SIG-M5 treated with dmso at 0.1 percent for 504 hours (cell line): Measurements from ENCODE around the gene CAV3.
"Not testable (repeated sequence)": the region's sequence is repeated elsewhere in the genome, so short reads cannot be mapped to it uniquely, and the experiment has no call there.

Source experiments
- DNase-seq: peaks from one replicate; lab custom pipeline; 2025; ENCODE audit not compliant: unreplicated experiment; lab: John Stamatoyannopoulos, UW

CAV3 gene

GRCh38 chr3:8733332-8734094 lies at the start of gene CAV3:
Gene CAV3, plus strand, starts transcription at chr3:8733802. Its CDS starts 75 bp downstream, at chr3:8733877.
- DNase-seq = no peak

- not testable (repeated sequence) for DNase-seq
Observed at GRCh38 chr3:8684992-8685391, 48.6 kb upstream of the CAV3 start.

GRCh38 chr3:8691295-8691694 lies 42.3 kb upstream of the CAV3 start:
- DNase-seq = not testable (repeated sequence)

- DNase-seq = no peak
Observed at GRCh38 chr3:8702560-8702959, 31.0 kb upstream of the CAV3 start.

DNA sequence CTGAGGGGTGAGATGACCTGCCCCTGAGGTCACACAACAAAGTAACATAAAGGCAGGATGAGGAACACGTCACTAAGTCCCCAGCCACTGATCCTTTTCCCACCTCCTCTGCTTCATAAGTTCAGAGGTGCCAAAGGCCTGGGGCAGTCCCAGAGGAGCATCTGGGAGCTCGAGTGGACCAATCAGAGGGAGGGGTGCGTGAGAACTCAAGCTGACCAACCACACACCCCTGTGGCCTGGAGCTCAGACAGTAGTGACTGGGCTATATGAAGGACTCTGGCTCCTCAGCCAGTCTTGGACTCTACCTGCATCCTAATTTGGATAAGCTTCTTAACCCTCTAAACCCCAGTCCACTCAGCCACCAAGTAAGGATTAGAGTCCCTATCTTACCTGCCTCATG lies 28.0 kb upstream of the CAV3 start:
- no peak for DNase-seq

- no peak for DNase-seq
Observed at GRCh38 chr3:8709287-8709686, 24.3 kb upstream of the CAV3 start.

DNA sequence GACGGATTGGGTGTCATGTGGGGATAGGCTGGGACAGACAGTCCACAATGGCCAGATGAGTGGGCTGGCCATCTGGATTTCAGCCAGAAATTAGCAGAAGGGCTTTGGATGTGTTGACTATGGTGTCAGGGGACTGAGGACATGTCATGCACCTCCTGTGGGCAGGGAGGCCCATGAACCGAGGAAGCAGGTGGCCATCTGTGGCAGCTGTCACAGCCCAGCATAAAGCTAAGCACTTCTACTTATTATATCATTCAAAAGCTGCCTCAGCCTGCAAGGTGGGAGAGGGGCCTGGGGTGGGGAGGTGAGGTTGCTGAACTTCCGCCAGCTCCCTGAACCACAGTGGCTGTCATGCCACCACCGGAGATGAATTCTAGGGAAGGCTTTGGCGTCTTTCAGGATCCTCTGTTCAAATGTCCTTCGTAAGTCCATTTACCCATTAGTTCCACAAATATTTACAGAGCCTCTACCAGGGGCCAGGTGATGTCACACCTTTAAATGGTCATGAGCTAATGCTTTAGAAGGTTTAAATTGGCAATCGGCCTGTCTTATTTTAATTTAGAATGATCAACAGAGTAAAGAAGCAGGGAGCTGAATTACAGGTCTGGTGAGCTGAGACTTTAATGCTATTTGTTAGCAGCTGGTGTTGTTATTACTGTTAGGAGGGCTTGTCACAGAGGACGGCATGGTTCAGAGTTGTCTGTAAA lies 23.6 kb upstream of the CAV3 start:
- DNase-seq = peak; percentile 33

- no peak for DNase-seq
Observed at GRCh38 chr3:8712045-8712907, 21.3 kb upstream of the CAV3 start.

- DNase-seq = no peak
Observed at GRCh38 chr3:8712908-8713255, 20.7 kb upstream of the CAV3 start.

- no peak for DNase-seq
Observed at GRCh38 chr3:8713901-8714759, 19.5 kb upstream of the CAV3 start.

DNA sequence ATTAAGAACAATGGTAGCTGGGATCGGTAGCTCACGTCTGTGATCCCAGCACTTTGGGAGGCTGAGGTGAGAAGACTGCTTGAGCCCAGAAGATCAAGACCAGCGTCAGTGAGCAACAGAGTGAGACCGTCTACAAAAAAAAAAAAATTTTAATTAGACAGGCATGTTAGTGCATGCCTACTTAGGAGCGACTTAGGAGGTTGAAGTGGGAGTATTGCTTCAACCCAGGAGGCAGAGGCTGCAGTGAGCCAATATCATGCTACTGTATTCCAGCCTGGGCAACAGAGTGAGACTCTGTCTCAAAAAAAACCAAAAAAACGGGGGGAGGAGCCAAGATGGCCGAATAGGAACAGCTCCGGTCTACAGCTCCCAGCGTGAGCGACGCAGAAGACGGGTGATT lies 17.8 kb upstream of the CAV3 start:
- DNase-seq = not testable (repeated sequence)

DNA sequence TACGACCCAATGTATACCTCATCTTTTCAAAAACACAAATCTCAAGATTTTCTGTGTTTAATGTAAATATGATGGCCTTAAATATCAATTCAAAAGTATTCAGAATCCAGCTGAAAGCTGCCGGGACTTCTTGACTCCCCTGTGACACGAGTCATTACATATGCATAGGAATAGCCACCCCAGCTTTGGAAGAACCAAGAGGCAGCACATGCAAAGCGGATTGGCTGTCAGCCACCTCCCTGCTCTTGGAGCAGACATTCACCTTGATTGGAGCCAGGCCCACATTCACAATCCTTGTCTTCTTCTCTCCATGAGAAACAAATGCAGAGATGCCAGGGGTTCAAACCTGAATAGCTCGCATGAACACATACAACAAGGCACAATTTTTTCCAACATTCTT lies 10.8 kb upstream of the CAV3 start:
- no peak for DNase-seq

GRCh38 chr3:8723612-8724011 lies 10.0 kb upstream of the CAV3 start:
- DNase-seq = no peak

GRCh38 chr3:8724108-8724752 lies 9.4 kb upstream of the CAV3 start:
- no peak for DNase-seq

GRCh38 chr3:8727605-8728512 lies 5.7 kb upstream of the CAV3 start:
- DNase-seq = no peak

GRCh38 chr3:8729479-8729878 lies 4.1 kb upstream of the CAV3 start:
- no peak for DNase-seq

DNA sequence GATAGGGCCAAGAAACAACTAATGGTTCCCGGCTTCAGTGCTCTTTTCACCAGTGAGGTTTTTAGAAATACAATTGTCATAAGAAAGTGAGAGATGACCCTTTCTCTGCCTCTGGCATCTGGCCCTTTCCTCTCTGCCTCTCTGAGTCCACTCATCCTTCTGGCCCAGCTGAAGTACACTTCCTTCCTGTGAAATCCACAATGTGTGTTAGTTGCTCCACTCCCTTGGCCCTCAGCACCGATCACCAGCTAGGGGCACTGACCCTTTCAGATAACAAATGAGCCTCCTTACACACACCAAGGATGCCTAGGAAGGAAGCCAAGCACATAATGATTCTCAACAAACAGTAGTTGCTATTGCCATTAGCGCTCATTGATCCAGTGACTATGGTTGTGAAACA lies 2.9 kb upstream of the CAV3 start:
- DNase-seq = no peak

DNA sequence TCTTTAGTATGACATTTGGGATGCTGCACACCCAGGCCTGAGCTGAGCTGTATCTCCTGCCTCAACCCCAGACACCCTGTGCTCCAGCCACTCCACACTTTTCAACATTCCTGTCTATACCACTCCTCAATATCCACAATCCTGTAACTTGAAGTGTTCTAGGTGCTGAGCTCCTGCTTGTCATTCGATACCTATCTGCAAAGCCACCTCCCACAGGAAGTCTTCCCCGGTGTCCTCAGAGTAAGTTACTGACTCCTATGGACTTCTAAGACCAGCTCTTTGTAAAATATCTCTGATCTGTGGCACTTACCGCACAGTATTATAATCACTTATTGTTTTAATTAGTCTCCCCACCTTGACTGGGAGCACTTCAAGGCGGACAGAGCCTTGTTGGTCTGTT lies 1.2 kb upstream of the CAV3 start:
- no peak for DNase-seq

DNA sequence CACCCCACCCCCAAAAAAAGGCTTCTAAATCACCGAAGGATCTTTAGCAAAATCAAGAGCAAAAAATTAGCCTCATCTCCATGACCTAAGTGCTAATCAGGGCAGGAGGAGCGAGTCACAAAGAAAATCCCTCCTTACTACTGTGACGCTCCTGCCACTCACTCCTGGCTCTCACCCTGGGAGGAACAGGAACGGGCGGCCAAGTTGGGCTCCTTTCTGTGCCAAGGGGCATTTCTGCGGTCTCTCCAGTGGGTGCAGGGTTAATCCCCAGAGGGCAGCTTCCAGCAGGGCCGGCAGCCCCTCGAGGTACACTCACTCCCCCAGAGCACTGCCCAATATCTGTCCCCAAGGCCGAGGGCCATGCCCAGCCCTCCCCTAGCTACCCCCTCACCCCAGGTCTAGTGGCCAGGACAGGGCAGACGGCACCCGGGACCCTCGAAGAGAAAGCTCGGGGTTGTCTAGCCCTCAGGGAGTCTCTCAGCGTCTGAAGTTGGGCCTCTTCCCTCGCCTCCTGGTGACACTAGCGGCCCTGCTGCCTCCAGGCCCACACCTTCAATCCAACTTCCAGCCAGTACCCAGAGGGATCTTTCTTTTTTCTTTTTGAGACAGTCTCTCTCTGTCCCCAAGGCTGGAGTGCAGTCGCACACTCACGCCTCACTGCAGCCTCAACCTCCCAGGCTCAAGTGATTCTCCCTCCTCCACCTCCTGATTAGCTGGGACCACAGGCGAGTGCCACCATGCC lies 706 bp downstream of the CAV3 start:
- DNase-seq = no peak
